Left lobe of liver (tissue), 2 donors: ENCODE results near the gene WEE2. TPM values are rescaled to one million over a fixed set of nuclear protein-coding genes. Genes with fewer than 3 reads are reported as not detected.
"Not testable (repeated sequence)": the region's sequence is repeated elsewhere in the genome, so short reads cannot be mapped to it uniquely, and the experiment has no call there.

Experiments used
- ATAC-seq: fragments of 200-7000 bp; cut with Tn5 transposase; one replicate; pipeline ENCODE4 v1.9.1; 2020; ENCODE audit warnings: mild to moderate bottlenecking, moderate library complexity
- DNase-seq: peaks from one replicate; pipeline ENCODE4 v3.0.0-alpha.2; 2020; ENCODE audit warnings: low spot score
- total RNA-seq: library from RNA; stranded (reverse); gene quantifications from one replicate; pipeline ENCODE4 v1.2.1, GENCODE V29; 2021
- donor health status: DM: no; HTN: no; CAD: no; lungs with moderate emphysema.
- donor health status: DM: no; HTN: yes; CAD: no.

Gene WEE2
- total RNA-seq, 1 donor from 2014 or later, result not detected

- DNase-seq, ATAC-seq: not testable (repeated sequence)
Measured at GRCh38 chr7:141770083-141770583, 62.0 kb downstream of the WEE2 start.

GRCh38 chr7:141776374-141776773, 68.2 kb downstream of the WEE2 start, which contains the start of gene TAS2R4:
Gene TAS2R4, plus strand, starts transcription at chr7:141776674. Its CDS starts 1,815 bp downstream, at chr7:141778489.
- ATAC-seq (no peak), DNase-seq (no peak)

Other genes starting within 250 kb of the WEE2 start
- 8.7 TPM for gene AGK, start 156.9 kb upstream of the WEE2 start, total RNA-seq
- 29.8 TPM for gene DENND11, start 6.2 kb upstream of the WEE2 start, total RNA-seq
- 36.7 TPM for gene SSBP1, start 30.0 kb downstream of the WEE2 start, total RNA-seq
- 0.58 TPM for gene TAS2R3, start 55.7 kb downstream of the WEE2 start, total RNA-seq
- gene TAS2R4, start 68.3 kb downstream of the WEE2 start, total RNA-seq, result 0.40 TPM
- gene TAS2R5, start 81.9 kb downstream of the WEE2 start, total RNA-seq, result 0.45 TPM
- gene PRSS37, start 133.1 kb downstream of the WEE2 start, total RNA-seq, result not detected
- not detected for gene OR9A4, start 208.0 kb downstream of the WEE2 start, total RNA-seq
- gene CLEC5A, start 238.6 kb downstream of the WEE2 start, total RNA-seq, result 0.18 TPM